Measurements from ENCODE around the gene CDH5.

Gene CDH5

DNA sequence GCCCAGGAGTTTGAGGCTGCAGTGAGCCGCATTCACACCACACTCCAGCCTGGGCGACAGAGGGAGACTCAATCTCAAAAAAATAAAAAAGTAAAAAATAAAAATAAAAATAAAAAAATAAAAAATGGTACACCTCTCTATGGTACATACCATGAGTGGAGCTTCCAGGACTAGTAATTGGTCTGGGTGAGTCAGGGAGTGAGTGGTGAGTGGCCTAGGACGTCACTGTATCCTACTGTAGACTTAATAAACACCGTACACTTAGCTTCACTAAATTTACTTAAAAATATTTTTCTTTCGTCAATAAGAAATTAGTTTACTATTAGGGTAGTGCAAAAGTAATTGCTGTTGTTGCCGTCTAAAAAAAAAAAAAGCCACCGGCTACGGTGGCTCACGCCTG, 9.0 kb downstream of the CDH5 start:
- DNase-seq: no peak

DNA sequence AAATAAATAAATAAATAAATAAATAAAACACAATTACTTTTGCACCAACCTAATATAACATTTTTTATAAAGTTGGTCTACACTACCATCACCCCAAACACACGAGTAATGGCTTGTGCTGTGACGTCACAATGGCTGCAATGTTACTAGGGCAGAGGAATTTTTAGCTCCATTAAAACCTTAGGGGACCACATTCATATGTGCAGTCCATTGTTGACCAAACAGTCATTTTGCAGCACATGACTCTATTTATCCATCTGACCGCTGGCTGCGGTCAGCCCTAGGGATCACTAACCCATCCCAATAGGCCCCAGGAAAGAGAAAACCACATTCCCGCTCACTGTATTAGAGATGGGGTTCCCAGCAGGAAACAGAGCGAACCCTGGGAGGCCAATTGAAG, 9.6 kb downstream of the CDH5 start:
- DNase-seq: no peak

DNA sequence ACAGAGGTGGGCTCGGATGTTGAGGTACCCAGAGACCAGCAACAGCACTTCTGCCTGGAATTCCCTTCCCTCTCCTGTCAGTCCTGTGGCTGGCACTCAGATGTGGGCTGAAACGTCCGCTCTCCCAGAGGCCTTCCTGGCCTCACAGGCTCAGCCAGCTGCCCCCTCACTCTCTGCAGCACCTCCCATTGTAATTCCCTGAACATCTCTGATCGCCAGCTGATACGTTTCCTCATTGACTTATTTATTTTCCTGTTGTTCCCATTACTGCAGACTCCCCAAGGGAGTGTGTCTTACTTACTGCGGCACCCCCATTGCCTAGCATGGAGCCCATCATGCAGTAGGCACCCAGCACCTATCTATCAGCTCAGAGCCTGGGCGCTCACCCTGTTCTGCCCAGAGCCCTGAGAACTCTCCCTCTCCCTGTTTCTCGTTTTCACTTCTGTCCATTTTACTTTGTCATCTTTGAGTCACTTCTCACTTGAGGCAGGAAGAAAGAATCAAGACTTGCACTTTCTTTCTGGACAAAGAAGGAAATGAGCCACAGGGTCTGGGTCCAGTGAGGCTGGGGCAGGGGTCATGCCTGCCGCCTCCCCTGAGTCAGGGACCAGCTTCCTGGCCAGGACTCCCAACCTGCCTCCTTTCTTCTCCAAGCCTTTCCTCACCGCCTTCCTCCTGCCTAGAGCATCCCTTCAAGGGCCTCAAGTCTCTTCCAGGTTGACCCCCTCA, 10.2 kb downstream of the CDH5 start:
- DNase-seq: no peak

- DNase-seq: no peak
These were observed 10.8 kb downstream of the CDH5 start for GRCh38 chr16:66377324-66377723.

- DNase-seq: no peak
These were observed 12.5 kb downstream of the CDH5 start for GRCh38 chr16:66378741-66379570.

- DNase-seq: no peak
These were observed 13.1 kb downstream of the CDH5 start for GRCh38 chr16:66379571-66379941.

DNA sequence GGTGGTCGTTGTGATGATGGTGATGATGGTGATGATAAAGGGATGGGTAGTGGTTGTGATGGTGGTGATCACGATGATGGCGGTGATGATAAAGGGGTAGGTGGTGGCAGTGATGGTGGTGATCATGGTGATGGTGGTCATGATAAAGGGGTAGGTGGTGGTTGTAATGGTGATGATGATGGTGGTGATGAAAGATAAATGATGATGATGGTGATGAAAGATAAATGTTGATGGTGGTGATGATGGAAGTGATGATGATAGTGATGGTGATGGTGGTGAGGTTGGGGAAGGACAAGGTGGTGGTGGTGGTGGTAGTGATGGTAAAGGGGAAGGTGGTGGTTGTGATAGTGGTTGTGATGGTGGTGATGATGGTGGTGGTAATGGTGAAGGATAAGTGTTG, 13.9 kb downstream of the CDH5 start:
- no peak for DNase-seq

DNA sequence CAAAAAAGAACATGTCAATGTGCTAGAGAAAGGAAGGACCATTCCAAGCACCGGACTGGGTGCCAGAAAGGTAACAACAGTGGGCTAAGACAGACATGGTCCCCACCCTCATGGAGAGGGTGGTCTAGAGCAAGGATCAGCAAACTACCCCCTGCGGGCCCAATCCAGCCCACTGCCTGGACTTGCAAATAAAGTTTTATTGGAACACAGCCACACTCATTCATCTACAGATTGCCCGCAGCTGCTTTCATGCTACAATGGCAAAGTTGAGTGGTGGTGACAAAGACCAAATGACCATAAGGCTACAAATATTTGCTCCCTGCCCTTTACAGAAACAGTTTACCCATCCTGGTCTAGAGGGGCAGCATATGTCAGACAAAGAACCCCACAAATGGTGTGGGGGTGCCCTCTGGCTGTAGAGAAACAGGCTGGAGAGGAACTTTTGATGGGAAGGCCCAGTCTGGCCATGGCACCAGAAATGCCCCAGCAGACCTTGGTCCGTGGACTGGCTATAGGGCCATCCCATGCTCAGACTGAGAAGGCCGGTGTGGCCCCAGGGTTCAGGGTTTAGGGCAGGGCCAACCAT, 15.2 kb downstream of the CDH5 start:
- DNase-seq: no peak

- DNase-seq: no peak
These were observed 15.9 kb downstream of the CDH5 start for GRCh38 chr16:66382171-66382965.

DNA sequence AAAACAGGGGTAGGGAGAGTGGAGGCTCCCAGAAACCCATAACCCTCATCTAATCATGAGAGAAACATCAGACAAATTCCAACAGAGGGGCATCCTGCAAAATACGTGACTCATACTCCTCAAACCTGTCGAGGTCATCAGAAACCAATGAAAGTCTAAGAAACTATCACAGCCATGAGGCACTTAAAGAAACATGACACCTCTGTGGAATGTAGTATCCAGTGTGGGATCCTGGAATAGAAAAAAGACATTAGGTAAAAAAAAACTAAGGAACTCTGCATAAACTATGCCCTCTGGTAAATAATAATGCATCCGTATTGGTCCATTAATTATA, 16.4 kb downstream of the CDH5 start:
- no peak for DNase-seq

GRCh38 chr16:66383551-66383950, 17.1 kb downstream of the CDH5 start:
- DNase-seq: no peak

DNA sequence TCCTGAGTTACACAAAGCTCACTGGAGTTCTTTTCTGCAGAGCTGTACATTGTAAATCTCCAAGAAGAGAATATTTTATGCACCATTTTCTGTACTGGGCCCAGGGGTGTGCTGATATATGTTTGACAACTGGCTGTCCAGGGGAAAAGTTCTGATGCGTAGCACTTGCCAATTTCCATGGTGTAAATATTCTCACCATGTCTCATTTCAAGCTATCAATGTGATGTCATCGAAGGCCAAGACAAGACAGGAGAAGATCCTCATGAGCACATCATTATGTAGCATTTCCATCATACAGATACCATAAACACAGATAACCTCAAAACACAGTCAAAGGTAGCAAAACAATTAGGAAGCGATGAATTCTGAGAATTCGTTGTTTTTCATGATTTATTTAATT, 18.9 kb downstream of the CDH5 start:
- DNase-seq: no peak

- DNase-seq: no peak
These were observed 20.4 kb downstream of the CDH5 start for GRCh38 chr16:66386629-66387622.

- no peak for DNase-seq
These were observed 21.4 kb downstream of the CDH5 start for GRCh38 chr16:66387817-66388332.

- no peak for DNase-seq
These were observed 22.1 kb downstream of the CDH5 start for GRCh38 chr16:66388350-66389139.

- DNase-seq: no peak
These were observed 23.0 kb downstream of the CDH5 start for GRCh38 chr16:66389256-66390176.

- DNase-seq: no peak
These were observed 24.0 kb downstream of the CDH5 start for GRCh38 chr16:66390346-66391108.

- DNase-seq: no peak
These were observed 25.5 kb downstream of the CDH5 start for GRCh38 chr16:66391726-66392670.
